Peyer's patch (tissue), 4 donors: ENCODE data around the gene BUD23.

Experiments
- CTCF ChIP-seq, 6 experiments: fragments of 450-650 bp in 4 of 6; fragments of 200-600 bp in 2 of 6; sonication (generic) in 1 of 6; IDR thresholded peaks; one replicate each; pipeline ENCODE4 v1.5.1; 2017 to 2019; ENCODE audit warnings: antibody characterized with exemption in 6 of 6, mild to moderate bottlenecking in 3 of 6, moderate library complexity in 1 of 6
- POLR2A ChIP-seq, 2 donors: fragments of 450-650 bp; IDR thresholded peaks; one replicate each; pipeline ENCODE4 v1.5.1; 2017; ENCODE audit warnings: antibody characterized with exemption in 2 of 2, mild to moderate bottlenecking in 2 of 2, moderate library complexity in 2 of 2

- no peak for TF ChIP-seq CTCF (IDR thresholded peaks at IDR 0.05)
- no peak for TF ChIP-seq POLR2A (IDR thresholded peaks at IDR 0.05)
Observed at GRCh38 chr7:73646785-73647724, 36.3 kb upstream of the BUD23 start.
